ENCODE data around the gene RIMKLA. TPM values are rescaled to one million over a fixed set of nuclear protein-coding genes. Genes with fewer than 3 reads are reported as not detected.

RIMKLA gene
- total and polyA plus RNA-seq, 2 of the 13 experiments (the other 11 are each of a cell fraction or from before 2014, with no cell fraction given) = 2.5 to 3.8 TPM

DNA sequence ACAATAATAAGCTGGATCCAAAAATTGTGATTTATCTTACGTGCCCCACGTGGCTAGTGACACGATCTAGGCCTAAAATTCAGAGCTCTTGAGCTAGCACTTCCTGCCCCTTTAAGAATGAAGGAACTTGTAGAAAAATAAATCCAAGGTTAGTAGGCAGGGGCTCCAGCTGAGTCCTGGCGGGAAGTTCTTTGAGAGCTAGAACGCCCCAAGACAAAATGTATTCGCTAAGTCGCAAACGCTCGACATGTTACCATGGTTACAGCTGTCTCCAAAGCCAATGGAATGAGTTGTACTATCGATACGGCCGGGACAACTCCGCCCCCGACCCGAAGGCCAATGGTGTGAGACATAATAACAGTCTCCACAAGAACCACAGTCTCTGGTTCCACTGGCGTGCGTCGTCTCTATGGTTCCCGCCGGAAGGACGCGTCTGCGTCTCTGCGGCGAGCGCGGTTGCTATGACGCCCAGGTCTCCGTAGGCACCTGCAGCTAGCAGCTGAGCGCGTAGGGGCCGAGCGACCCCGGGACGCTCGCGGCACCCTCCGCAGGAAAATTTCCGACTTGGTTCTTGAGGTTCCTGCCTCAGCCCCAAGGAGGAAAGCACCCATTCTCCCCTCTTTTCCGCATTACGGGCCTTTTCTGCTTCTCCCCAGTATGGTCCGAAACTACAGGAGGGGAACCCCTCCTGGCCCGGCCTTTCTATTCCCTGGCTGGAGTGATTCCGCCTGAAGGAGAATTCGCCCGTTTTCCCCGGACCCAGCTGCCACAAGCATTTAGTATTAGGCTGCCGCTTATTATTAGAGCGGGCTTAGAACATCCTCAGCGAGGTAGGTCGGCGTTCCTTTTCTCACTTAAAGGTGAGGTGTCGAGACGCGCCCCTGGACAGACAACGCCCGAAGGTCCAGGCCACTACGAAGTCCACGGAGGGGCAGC, 82.5 kb downstream of the RIMKLA start, which contains the start of gene CCDC30 (continued):
- no peak for TF ChIP-seq ZBTB20 (CRISPR knock-in tag; IDR thresholded peaks at IDR 0.05; ENCODE audit: borderline replicate concordance, low read depth)
- TF ChIP-seq ZNF431 (CRISPR knock-in tag; IDR thresholded peaks at IDR 0.05; ENCODE audit: borderline replicate concordance, low read depth) = no peak
- TF ChIP-seq, protein P1, sequence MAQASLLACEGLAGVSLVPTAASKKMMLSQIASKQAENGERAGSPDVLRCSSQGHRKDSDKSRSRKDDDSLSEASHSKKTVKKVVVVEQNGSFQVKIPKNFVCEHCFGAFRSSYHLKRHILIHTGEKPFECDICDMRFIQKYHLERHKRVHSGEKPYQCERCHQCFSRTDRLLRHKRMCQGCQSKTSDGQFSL (CRISPR knock-in tag; IDR thresholded peaks at IDR 0.05) = no peak
- TF ChIP-seq, protein P2, sequence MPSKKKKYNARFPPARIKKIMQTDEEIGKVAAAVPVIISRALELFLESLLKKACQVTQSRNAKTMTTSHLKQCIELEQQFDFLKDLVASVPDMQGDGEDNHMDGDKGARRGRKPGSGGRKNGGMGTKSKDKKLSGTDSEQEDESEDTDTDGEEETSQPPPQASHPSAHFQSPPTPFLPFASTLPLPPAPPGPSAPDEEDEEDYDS (CRISPR knock-in tag; IDR thresholded peaks at IDR 0.05) = 0 out of 2 replicates have a peak, but pooled peaks have one; percentile 15
- TF ChIP-seq ZNF367 (CRISPR knock-in tag; IDR thresholded peaks at IDR 0.05; ENCODE audit: borderline replicate concordance) = no peak
- no peak for TF ChIP-seq SPEN (CRISPR knock-in tag; IDR thresholded peaks at IDR 0.05; ENCODE audit: low read depth)
- TF ChIP-seq, protein P3, sequence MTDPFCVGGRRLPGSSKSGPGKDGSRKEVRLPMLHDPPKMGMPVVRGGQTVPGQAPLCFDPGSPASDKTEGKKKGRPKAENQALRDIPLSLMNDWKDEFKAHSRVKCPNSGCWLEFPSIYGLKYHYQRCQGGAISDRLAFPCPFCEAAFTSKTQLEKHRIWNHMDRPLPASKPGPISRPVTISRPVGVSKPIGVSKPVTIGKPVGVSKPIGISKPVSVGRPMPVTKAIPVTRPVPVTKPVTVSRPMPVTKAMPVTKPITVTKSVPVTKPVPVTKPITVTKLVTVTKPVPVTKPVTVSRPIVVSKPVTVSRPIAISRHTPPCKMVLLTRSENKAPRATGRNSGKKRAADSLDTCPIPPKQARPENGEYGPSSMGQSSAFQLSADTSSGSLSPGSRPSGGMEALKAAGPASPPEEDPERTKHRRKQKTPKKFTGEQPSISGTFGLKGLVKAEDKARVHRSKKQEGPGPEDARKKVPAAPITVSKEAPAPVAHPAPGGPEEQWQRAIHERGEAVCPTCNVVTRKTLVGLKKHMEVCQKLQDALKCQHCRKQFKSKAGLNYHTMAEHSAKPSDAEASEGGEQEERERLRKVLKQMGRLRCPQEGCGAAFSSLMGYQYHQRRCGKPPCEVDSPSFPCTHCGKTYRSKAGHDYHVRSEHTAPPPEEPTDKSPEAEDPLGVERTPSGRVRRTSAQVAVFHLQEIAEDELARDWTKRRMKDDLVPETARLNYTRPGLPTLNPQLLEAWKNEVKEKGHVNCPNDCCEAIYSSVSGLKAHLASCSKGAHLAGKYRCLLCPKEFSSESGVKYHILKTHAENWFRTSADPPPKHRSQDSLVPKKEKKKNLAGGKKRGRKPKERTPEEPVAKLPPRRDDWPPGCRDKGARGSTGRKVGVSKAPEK (CRISPR knock-in tag; IDR thresholded peaks at IDR 0.05; ENCODE audit: borderline replicate concordance) = no peak
- TF ChIP-seq, protein P4, sequence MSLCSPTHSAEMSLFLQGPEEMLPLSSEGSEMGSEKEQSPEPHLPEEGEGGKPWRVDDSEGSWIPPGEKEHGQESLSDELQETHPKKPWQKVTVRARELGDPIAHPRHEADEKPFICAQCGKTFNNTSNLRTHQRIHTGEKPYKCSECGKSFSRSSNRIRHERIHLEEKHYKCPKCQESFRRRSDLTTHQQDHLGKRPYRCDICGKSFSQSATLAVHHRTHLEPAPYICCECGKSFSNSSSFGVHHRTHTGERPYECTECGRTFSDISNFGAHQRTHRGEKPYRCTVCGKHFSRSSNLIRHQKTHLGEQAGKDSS (CRISPR knock-in tag; IDR thresholded peaks at IDR 0.05; ENCODE audit: borderline replicate concordance, low read depth) = no peak
- TF ChIP-seq ZSCAN30 (CRISPR knock-in tag; IDR thresholded peaks at IDR 0.05) = no peak
- TF ChIP-seq, protein P5, sequence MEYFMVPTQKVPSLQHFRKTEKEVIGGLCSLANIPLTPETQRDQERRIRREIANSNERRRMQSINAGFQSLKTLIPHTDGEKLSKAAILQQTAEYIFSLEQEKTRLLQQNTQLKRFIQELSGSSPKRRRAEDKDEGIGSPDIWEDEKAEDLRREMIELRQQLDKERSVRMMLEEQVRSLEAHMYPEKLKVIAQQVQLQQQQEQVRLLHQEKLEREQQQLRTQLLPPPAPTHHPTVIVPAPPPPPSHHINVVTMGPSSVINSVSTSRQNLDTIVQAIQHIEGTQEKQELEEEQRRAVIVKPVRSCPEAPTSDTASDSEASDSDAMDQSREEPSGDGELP (IDR thresholded peaks at IDR 0.05; ENCODE audit: borderline replicate concordance, low read depth) = peak; percentile 87; the same call in 1 of the 2 replicates
- TF ChIP-seq MEF2D (CRISPR knock-in tag; IDR thresholded peaks at IDR 0.05) = no peak
- TF ChIP-seq RFX3 (CRISPR knock-in tag; IDR thresholded peaks at IDR 0.05) = peak; percentile 95
- TF ChIP-seq, protein P6, sequence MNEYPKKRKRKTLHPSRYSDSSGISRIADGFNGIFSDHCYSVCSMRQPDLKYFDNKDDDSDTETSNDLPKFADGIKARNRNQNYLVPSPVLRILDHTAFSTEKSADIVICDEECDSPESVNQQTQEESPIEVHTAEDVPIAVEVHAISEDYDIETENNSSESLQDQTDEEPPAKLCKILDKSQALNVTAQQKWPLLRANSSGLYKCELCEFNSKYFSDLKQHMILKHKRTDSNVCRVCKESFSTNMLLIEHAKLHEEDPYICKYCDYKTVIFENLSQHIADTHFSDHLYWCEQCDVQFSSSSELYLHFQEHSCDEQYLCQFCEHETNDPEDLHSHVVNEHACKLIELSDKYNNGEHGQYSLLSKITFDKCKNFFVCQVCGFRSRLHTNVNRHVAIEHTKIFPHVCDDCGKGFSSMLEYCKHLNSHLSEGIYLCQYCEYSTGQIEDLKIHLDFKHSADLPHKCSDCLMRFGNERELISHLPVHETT (CRISPR knock-in tag; conservative IDR thresholded peaks at IDR 0.05) = no peak
- peak; percentile 37; the same call in 1 of the 2 replicates for TF ChIP-seq KDM5B (CRISPR knock-in tag; IDR thresholded peaks at IDR 0.05; ENCODE audit: borderline replicate concordance)
- TF ChIP-seq, protein P7, sequence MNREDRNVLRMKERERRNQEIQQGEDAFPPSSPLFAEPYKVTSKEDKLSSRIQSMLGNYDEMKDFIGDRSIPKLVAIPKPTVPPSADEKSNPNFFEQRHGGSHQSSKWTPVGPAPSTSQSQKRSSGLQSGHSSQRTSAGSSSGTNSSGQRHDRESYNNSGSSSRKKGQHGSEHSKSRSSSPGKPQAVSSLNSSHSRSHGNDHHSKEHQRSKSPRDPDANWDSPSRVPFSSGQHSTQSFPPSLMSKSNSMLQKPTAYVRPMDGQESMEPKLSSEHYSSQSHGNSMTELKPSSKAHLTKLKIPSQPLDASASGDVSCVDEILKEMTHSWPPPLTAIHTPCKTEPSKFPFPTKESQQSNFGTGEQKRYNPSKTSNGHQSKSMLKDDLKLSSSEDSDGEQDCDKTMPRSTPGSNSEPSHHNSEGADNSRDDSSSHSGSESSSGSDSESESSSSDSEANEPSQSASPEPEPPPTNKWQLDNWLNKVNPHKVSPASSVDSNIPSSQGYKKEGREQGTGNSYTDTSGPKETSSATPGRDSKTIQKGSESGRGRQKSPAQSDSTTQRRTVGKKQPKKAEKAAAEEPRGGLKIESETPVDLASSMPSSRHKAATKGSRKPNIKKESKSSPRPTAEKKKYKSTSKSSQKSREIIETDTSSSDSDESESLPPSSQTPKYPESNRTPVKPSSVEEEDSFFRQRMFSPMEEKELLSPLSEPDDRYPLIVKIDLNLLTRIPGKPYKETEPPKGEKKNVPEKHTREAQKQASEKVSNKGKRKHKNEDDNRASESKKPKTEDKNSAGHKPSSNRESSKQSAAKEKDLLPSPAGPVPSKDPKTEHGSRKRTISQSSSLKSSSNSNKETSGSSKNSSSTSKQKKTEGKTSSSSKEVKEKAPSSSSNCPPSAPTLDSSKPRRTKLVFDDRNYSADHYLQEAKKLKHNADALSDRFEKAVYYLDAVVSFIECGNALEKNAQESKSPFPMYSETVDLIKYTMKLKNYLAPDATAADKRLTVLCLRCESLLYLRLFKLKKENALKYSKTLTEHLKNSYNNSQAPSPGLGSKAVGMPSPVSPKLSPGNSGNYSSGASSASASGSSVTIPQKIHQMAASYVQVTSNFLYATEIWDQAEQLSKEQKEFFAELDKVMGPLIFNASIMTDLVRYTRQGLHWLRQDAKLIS (CRISPR knock-in tag; IDR thresholded peaks at IDR 0.05) = no peak
- TF ChIP-seq FOXA3 (CRISPR knock-in tag; IDR thresholded peaks at IDR 0.05) = peak; percentile 34; the same call in 1 of the 2 replicates
- no peak for TF ChIP-seq ZNF232 (CRISPR knock-in tag; IDR thresholded peaks at IDR 0.05; ENCODE audit: borderline replicate concordance)

Measured in HepG2 (cell line).